Measurements from ENCODE around the gene ENPP6. TPM values are rescaled to one million over a fixed set of nuclear protein-coding genes. Genes with fewer than 3 reads are reported as not detected.

Gene ENPP6
- polyA plus RNA-seq, 1 donor from 2014 or later: not detected

DNA sequence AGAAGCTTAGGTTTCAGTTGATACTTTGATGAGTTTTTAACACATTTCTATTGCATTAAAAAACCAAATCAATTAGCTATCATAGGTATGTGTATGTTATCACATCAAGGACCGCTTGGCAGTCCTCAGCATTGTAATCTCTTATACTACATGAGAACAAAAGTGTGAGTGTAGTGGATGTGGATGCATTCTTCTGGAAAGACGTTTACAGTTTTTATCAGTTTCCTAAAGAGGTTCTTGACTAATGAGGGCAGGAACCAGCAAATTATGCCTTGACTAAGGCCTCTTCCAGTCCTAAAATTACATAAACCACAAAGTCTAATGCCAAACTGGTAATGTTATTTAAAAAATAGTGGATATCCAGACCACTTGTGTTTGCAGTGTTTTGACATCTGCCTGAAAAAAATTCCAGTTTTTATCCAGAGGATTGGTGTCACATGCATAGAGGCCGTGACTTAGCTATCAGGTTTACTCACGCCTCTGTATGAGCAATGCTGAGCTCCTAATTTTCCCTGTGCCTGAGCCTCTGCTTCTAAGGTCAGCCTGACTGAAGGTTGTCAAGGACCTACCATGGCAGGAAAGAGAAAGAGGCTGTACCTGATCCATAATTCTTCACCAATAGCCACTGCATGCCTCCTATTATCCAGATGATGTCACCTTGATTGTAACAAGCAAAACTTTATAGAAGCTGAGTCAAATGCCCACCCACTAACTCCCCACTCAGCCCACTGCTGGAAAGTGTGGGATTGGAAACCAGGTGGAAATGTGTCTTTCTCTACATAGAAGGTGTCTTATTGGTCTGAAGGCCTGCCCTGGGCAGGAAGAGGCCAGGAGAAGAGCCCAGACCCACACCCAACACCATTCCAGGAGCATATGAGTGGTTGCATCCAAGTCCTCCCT, 68.7 kb downstream of the ENPP6 start:
- TF ChIP-seq, protein P1, sequence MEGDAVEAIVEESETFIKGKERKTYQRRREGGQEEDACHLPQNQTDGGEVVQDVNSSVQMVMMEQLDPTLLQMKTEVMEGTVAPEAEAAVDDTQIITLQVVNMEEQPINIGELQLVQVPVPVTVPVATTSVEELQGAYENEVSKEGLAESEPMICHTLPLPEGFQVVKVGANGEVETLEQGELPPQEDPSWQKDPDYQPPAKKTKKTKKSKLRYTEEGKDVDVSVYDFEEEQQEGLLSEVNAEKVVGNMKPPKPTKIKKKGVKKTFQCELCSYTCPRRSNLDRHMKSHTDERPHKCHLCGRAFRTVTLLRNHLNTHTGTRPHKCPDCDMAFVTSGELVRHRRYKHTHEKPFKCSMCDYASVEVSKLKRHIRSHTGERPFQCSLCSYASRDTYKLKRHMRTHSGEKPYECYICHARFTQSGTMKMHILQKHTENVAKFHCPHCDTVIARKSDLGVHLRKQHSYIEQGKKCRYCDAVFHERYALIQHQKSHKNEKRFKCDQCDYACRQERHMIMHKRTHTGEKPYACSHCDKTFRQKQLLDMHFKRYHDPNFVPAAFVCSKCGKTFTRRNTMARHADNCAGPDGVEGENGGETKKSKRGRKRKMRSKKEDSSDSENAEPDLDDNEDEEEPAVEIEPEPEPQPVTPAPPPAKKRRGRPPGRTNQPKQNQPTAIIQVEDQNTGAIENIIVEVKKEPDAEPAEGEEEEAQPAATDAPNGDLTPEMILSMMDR (IDR thresholded peaks at IDR 0.05; ENCODE audit: poor library complexity, severe bottlenecking): no peak
- TF ChIP-seq POLR2AphosphoS5 (IDR thresholded peaks at IDR 0.05) (no peak), EZH2 (IDR thresholded peaks at IDR 0.05; ENCODE audit: borderline replicate concordance, insufficient read depth, low read length, poor library complexity, severe bottlenecking) (no peak), RAD21 (conservative IDR thresholded peaks at IDR 0.05) (no peak), EP300 (conservative IDR thresholded peaks at IDR 0.05; ENCODE audit: poor library complexity, severe bottlenecking) (no peak), SMC3 (conservative IDR thresholded peaks at IDR 0.05; ENCODE audit: poor library complexity) (no peak), MXI1 (conservative IDR thresholded peaks at IDR 0.05; ENCODE audit: poor library complexity, severe bottlenecking) (no peak), TAF1 (IDR thresholded peaks at IDR 0.05; ENCODE audit: low read depth) (no peak)
- TF ChIP-seq, protein P2, sequence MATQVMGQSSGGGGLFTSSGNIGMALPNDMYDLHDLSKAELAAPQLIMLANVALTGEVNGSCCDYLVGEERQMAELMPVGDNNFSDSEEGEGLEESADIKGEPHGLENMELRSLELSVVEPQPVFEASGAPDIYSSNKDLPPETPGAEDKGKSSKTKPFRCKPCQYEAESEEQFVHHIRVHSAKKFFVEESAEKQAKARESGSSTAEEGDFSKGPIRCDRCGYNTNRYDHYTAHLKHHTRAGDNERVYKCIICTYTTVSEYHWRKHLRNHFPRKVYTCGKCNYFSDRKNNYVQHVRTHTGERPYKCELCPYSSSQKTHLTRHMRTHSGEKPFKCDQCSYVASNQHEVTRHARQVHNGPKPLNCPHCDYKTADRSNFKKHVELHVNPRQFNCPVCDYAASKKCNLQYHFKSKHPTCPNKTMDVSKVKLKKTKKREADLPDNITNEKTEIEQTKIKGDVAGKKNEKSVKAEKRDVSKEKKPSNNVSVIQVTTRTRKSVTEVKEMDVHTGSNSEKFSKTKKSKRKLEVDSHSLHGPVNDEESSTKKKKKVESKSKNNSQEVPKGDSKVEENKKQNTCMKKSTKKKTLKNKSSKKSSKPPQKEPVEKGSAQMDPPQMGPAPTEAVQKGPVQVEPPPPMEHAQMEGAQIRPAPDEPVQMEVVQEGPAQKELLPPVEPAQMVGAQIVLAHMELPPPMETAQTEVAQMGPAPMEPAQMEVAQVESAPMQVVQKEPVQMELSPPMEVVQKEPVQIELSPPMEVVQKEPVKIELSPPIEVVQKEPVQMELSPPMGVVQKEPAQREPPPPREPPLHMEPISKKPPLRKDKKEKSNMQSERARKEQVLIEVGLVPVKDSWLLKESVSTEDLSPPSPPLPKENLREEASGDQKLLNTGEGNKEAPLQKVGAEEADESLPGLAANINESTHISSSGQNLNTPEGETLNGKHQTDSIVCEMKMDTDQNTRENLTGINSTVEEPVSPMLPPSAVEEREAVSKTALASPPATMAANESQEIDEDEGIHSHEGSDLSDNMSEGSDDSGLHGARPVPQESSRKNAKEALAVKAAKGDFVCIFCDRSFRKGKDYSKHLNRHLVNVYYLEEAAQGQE (IDR thresholded peaks at IDR 0.05; ENCODE audit: borderline replicate concordance): no peak
- no peak overlapping the region for H2AFZ ChIP-seq (ENCODE audit: low read depth, low read length)

DNA sequence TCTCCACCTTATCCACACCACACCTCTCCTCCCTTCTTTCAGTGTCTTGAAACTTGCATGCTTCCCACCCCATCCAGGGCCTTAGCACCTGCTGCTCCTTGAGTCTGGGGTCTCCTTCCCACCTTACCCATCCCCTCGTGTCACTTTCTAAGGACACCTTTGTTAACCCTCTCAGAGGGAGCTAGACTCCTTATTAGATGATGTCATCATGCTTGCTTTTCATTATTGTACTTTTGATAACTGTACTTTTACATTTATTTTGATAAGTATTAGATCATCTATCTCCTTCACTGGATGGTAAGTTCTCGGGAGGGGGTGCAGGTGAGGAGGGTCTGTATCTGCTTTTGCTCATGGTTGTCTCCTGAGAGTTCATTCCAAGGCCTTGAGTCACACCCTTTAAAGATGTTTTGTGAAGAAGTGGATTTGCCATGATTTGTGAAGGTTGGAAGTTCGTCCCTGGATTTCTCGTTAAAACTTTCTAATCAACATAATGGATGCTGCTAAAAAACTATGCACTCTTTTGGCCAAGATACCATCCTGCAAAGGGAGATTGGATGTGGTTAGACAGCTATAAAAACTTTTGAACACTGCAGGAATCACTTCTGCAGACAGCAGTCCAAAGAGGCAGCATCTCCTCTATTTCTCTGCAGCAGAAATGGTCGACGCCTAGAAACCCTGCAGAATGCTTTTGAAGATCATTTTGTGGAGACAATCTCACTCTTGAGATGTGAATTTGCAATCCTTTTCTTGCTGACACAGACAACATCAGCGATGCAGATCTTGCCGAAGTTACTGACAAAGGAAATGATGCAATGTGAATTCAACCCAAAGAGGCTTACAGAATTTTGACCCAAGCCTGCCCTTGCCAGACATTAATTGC, 69.6 kb downstream of the ENPP6 start:
- no peaks in the 10 kb centered on the region for H3K9me3 ChIP-seq (ENCODE audit: low read length)
- H2AFZ ChIP-seq (ENCODE audit: low read depth, low read length): no peak overlapping the region
- H3K27me3 ChIP-seq (ENCODE audit: insufficient read depth, low read depth, low read length): no peaks in the 10 kb centered on the region
- H3K36me3 ChIP-seq (ENCODE audit: insufficient read depth, low read length): no peaks in the 10 kb centered on the region
- no peaks in the 10 kb centered on the region for H3K9me2 ChIP-seq (ENCODE audit: insufficient read depth, low read length)
- H3K4me2 ChIP-seq (ENCODE audit: low read length): no peak overlapping the region
- no peaks in the 10 kb centered on the region for H4K20me1 ChIP-seq (ENCODE audit: insufficient read depth)
- no peak overlapping the region for H3K4me3 ChIP-seq (ENCODE audit: low read length)
- no peak overlapping the region for H3K9ac ChIP-seq (ENCODE audit: low read length)
- H3K79me2 ChIP-seq (replicated peaks; ENCODE audit: insufficient read depth, low read length): no peaks in the 10 kb centered on the region
- H3F3A ChIP-seq (ENCODE audit: insufficient read depth, low read length, poor library complexity, severe bottlenecking): no peaks in the 10 kb centered on the region
- no peak overlapping the region for H3K27ac ChIP-seq (ENCODE audit: low read length)
- TF ChIP-seq, protein P1 (IDR thresholded peaks at IDR 0.05; ENCODE audit: poor library complexity, severe bottlenecking): no peak
- TF ChIP-seq SMC3 (conservative IDR thresholded peaks at IDR 0.05; ENCODE audit: poor library complexity) (no peak), POLR2AphosphoS5 (IDR thresholded peaks at IDR 0.05) (no peak)

More for the DNA sequence above, 68.7 kb downstream of the ENPP6 start:
- H4K20me1 ChIP-seq (ENCODE audit: insufficient read depth): no peaks in the 10 kb centered on the region
- H3K27ac ChIP-seq (ENCODE audit: low read length): no peak overlapping the region
- H3K36me3 ChIP-seq (ENCODE audit: insufficient read depth, low read length): no peaks in the 10 kb centered on the region
- no peaks in the 10 kb centered on the region for H3K27me3 ChIP-seq (ENCODE audit: insufficient read depth, low read depth, low read length)
- H3F3A ChIP-seq (ENCODE audit: insufficient read depth, low read length, poor library complexity, severe bottlenecking): no peaks in the 10 kb centered on the region
- no peaks in the 10 kb centered on the region for H3K9me2 ChIP-seq (ENCODE audit: insufficient read depth, low read length)
- H3K4me2 ChIP-seq (ENCODE audit: low read length): no peak overlapping the region
- no peak overlapping the region for H3K4me3 ChIP-seq (ENCODE audit: low read length)
- H3K9me3 ChIP-seq (ENCODE audit: low read length): no peaks in the 10 kb centered on the region
- H3K79me2 ChIP-seq (replicated peaks; ENCODE audit: insufficient read depth, low read length): no peaks in the 10 kb centered on the region
- H3K9ac ChIP-seq (ENCODE audit: low read length): no peak overlapping the region

Data from neural cell (in vitro differentiated cells).